ENCODE measurements around the gene MTIF2. TPM values are rescaled to one million over a fixed set of nuclear protein-coding genes. Genes with fewer than 3 reads are reported as not detected.

Gene MTIF2
- total RNA-seq, 1 experiment from 2014 or later, result 49.6 TPM

DNA sequence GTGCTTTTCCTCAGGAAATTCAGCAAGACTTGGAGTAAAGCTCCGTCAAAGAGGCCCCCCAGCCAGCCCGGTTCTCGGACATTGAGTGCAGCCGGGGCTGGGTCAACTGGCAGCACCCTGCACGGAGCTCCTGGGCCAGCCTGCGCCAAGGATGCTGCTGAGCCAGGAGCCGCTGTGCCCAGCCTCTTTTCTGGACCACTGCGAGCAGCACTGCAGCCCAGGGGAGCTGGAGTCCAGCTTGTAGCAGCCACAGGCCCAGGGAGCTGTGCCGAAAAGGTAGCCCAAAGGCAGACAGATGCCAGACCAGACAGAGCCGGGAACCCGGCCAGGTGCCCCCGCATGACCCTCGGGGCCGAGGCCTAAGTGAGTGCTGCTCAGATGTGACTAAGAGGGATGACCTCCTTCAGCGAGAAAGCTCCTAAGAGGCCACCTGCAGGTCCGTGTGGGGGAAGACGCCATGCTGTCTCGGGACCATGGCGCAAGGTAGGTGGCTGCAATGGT is 44.2 kb downstream of the MTIF2 start:
- intact Hi-C loops (cut with micrococcal nuclease), result no loop called here
- Histone ChIP-seq H3K79me2 (ENCODE audit: low read length) (peaks cover 9% of the 10 kb centered on the region), H3K4me2 (ENCODE audit: low read length) (no peak overlapping the region), H3K27ac (ENCODE audit: low read length) (no peak overlapping the region), H3K9me3 (ENCODE audit: low read length) (no peaks in the 10 kb centered on the region), H3K36me3 (ENCODE audit: low read depth, low read length) (no peaks in the 10 kb centered on the region), H4K20me1 (ENCODE audit: low read length) (no peaks in the 10 kb centered on the region), H3K9me2 (replicated peaks; ENCODE audit: low read length) (no peaks in the 10 kb centered on the region), H3K9ac (ENCODE audit: low read length) (no peak overlapping the region), H3K4me1 (ENCODE audit: insufficient read depth, low read length) (peaks cover 4% of the 10 kb centered on the region; the same call in 1 of the 2 replicates), H2AFZ (ENCODE audit: low read length) (no peak overlapping the region), H3F3A (ENCODE audit: low read length, unreplicated experiment) (no peaks in the 10 kb centered on the region), H3K27me3 (ENCODE audit: low read length) (no peaks in the 10 kb centered on the region), H3K4me3 (ENCODE audit: low read length) (no peak overlapping the region)
- no TSS peak for BruUV-seq (replicated peaks)
- POLR2A ChIA-PET (ENCODE audit: unreplicated experiment), result interaction anchor here (0.6 kb wide), 1 partner anchor 39 kb away, joined by 5 read pairs; no protein-coding TSS in a partner anchor
- no peak for ATAC-seq
- CTCF ChIA-PET, result no interaction called here
- DNase-seq, result no peak
- TF ChIP-seq EZH2 (IDR thresholded peaks at IDR 0.05; ENCODE audit: low read length, unreplicated experiment) (no peak), EZH2phosphoT487 (IDR thresholded peaks at IDR 0.05; ENCODE audit: borderline replicate concordance, low read length) (no peak)
- TF ChIP-seq, protein P1, sequence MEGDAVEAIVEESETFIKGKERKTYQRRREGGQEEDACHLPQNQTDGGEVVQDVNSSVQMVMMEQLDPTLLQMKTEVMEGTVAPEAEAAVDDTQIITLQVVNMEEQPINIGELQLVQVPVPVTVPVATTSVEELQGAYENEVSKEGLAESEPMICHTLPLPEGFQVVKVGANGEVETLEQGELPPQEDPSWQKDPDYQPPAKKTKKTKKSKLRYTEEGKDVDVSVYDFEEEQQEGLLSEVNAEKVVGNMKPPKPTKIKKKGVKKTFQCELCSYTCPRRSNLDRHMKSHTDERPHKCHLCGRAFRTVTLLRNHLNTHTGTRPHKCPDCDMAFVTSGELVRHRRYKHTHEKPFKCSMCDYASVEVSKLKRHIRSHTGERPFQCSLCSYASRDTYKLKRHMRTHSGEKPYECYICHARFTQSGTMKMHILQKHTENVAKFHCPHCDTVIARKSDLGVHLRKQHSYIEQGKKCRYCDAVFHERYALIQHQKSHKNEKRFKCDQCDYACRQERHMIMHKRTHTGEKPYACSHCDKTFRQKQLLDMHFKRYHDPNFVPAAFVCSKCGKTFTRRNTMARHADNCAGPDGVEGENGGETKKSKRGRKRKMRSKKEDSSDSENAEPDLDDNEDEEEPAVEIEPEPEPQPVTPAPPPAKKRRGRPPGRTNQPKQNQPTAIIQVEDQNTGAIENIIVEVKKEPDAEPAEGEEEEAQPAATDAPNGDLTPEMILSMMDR (conservative IDR thresholded peaks at IDR 0.05; ENCODE audit: low read depth, low read length), result no peak

DNA sequence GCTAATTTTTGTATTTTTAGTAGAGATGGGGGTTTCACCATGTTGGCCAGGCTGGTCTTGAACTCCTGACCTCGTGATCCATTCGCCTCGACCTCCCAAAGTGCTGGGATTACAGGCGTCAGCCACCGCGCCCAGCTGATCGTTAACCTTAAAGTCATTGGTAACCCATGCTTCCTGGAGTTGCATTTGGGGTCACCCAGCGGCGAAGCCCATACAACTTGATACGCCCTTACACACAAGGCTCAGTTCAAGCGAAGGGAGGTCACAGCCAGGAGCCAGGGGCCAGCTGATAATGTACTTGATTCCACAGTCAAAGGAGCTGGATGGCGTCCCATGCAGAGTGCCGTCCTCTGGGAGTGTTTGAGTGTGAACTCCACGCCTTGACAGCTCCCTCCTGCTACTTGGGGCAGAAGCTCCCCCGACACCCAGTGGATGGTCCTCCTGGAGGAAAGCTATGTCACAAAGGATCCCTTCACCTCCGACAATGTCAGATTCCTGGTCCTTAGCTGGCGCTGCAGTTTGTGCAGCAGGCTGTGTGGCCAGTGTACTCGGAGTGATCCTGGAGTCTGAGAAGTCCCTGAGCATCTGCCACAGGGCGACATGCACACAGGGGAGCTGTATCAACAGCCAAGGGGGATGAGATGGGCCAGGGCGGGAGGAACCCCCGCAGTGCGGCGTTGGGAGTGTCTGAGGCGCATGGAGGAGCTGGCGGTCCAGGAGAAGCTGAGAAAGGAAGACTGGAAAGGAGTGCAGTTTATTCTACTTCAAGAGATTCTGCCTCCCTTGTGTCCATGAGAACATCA is 44.9 kb downstream of the MTIF2 start:
- ATAC-seq, result no peak

More for the DNA sequence above, 44.9 kb downstream of the MTIF2 start:
- no peak for DNase-seq
- Histone ChIP-seq H3K9me2 (replicated peaks; ENCODE audit: low read length) (no peaks in the 10 kb centered on the region), H3K9me3 (ENCODE audit: low read length) (no peaks in the 10 kb centered on the region), H3K4me3 (ENCODE audit: low read length) (peak overlapping the region; percentile 79; the same call in 1 of the 2 replicates), H3K79me2 (ENCODE audit: low read length) (peaks cover 8% of the 10 kb centered on the region), H3K36me3 (ENCODE audit: low read depth, low read length) (no peaks in the 10 kb centered on the region), H3K4me1 (ENCODE audit: insufficient read depth, low read length) (peaks cover 4% of the 10 kb centered on the region; the same call in 1 of the 2 replicates), H3K27ac (ENCODE audit: low read length) (no peak overlapping the region), H3K27me3 (ENCODE audit: low read length) (no peaks in the 10 kb centered on the region), H2AFZ (ENCODE audit: low read length) (peak overlapping the region; percentile 98; the same call in 1 of the 2 replicates), H3F3A (ENCODE audit: low read length, unreplicated experiment) (no peaks in the 10 kb centered on the region), H3K9ac (ENCODE audit: low read length) (no peak overlapping the region), H4K20me1 (ENCODE audit: low read length) (no peaks in the 10 kb centered on the region), H3K4me2 (ENCODE audit: low read length) (peak overlapping the region; percentile 87; the same call in 1 of the 2 replicates)
- intact Hi-C loops (cut with micrococcal nuclease), result no loop called here
- CTCF ChIA-PET, result interaction anchor here (0.6 kb wide), 1 partner anchor 41 kb away, joined by 6 read pairs; no protein-coding TSS in a partner anchor
- BruUV-seq (replicated peaks), result TSS peak; percentile 64
- TF ChIP-seq, protein P1 (conservative IDR thresholded peaks at IDR 0.05; ENCODE audit: low read depth, low read length), result no peak
- no peak for TF ChIP-seq EZH2 (IDR thresholded peaks at IDR 0.05; ENCODE audit: low read length, unreplicated experiment)
- TF ChIP-seq EZH2phosphoT487 (IDR thresholded peaks at IDR 0.05; ENCODE audit: borderline replicate concordance, low read length), result no peak
- POLR2A ChIA-PET (ENCODE audit: unreplicated experiment), result interaction anchor here (0.6 kb wide), 1 partner anchor 129 kb away, joined by 6 read pairs; no protein-coding TSS in a partner anchor
